Measurements from ENCODE around the gene RNMT.
"Not testable (repeated sequence)": the region's sequence is repeated elsewhere in the genome, so short reads cannot be mapped to it uniquely, and the experiment has no call there.

- not testable (repeated sequence) for TF ChIP-seq CTCF (IDR thresholded peaks at IDR 0.05; ENCODE audit: poor library complexity, severe bottlenecking); EZH2 (IDR thresholded peaks at IDR 0.05; ENCODE audit: borderline replicate concordance, insufficient read depth, low read length, poor library complexity, severe bottlenecking); POLR2AphosphoS5 (IDR thresholded peaks at IDR 0.05); RAD21 (conservative IDR thresholded peaks at IDR 0.05)
Observed at GRCh38 chr18:13751599-13751998, 25.1 kb downstream of the RNMT start.
